ENCODE measurements around the gene TOM1L2.
"Not testable (repeated sequence)": the region's sequence is repeated elsewhere in the genome, so short reads cannot be mapped to it uniquely, and the experiment has no call there.

TOM1L2 gene

GRCh38 chr17:17815436-17816200 lies 156.6 kb downstream of the TOM1L2 start:
- no peak for DNase-seq

DNA sequence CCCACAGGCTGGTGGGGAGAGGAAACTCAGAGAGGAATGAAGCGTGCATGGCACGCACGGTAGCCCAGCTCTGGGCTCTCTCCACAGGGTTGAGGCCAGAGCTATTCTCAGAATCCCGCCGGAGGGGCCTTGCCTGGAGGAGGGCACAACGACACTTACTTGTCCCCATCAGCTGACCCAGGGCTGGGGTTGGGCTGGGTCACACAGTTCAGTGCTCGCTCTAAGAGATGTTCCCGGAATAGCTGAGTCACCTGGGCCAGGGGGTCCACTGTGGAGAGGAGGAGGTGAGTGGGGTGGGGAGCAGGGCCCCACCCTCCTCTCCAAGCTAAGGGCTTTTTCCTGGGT lies 157.2 kb downstream of the TOM1L2 start:
- DNase-seq = no peak

- no peak for DNase-seq
These were observed 157.8 kb downstream of the TOM1L2 start for GRCh38 chr17:17814162-17815061.

DNA sequence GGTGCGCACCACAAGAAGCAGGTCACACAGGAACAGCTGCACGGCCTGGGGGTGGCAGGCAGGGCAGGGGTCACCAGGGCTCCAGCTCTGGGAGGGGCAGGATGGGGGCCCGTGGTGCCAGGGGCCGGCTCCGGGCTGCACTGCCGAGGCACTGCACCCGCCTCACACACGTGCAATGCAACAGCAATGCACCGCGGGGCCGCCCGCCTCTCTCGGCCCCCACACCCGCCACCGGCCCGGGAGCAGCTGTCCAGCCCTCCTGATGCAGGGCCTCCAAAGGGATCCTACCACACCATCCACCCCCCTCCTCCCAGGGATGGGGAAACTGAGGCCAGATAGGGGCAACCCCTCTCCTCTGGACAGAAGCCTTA lies 158.5 kb downstream of the TOM1L2 start:
- DNase-seq = no peak

- no peak for DNase-seq
These were observed 159.0 kb downstream of the TOM1L2 start for GRCh38 chr17:17813055-17813724.

DNA sequence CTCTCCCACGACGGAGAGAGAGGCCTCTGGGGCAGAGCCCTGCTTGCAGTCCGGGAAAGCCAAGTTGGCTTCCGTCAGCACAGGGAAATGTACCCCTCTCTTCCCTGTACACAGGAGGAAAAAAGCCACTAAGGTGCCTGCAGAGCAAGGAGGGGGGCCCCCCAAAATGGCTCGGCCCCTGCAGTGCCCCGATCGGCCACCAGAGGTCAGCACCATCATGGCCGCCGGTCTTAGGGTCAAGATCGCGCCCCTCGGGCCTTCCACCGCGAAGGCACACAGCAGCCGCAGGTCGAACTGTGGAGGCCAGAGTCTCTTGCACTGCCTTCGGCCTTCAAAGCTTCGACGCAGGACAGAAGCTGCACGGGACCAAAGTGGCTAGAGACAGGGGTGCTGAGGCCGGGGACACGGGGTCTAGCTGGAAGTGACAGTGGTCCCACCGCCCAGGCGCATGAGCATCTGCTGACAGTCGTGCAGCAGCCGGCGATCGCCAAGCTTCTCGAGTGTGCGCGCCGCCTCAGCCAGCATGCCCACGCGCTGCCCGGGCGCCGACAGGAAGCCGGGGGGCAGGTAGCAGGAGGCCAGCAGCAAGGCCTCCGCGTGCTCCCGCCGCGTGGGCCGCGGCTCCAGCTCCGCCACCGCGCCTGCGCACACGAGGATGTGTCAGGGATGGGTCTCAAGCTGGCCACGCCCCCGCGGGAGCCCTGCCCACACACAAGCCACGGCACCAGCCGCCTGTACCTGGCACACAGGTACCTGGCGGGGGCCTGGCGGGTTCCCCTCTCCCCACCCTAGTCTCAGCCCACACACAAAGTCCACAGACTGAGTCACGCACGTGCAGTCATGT lies 159.8 kb downstream of the TOM1L2 start:
- DNase-seq = peak; percentile 40

GRCh38 chr17:17811381-17812210 lies 160.6 kb downstream of the TOM1L2 start:
- peak; percentile 29 for DNase-seq

- DNase-seq = no peak
These were observed 161.3 kb downstream of the TOM1L2 start for GRCh38 chr17:17810895-17811248.

DNA sequence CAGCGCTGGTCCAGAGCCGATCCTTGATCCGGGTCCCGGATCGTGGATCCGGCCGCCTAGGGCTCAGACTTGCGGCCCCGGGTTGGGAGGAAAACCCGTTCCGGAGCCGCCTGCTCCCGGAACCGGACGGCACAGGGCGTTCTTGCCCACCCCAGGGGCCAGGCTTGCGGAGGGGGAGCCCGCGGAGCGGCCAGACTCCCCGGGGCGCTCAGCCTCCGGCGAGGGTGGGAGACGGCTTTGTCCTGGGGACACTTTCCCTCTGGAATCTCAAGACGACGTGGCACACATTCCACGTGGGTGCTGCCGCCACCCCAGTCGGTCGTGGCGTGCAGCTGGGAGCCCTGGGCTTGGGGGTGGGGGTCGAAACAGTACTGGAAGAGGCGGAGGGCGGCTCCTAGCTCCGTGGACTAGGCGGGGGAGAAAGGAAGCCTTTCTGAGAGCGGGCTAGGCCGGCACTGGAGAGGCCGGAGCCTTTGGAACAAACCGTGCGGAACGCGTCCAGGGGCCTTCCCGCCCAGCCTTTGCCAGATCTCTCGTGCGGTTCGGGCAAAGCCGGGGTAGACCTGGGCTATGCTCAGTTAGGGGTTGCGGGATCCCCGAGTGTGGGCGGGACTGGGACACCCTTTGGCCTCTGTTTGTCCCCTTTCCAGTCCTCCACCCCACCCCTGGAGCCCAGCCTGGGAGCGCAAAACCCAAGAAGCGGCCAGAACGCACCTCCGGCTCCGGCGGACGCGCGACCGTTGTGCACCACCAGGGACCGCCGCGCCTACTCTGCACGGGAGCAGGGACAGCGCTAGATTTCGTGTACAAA lies 161.9 kb downstream of the TOM1L2 start:
- peak; percentile 65 for DNase-seq

- DNase-seq = no peak
These were observed 162.6 kb downstream of the TOM1L2 start for GRCh38 chr17:17809531-17810083.

GRCh38 chr17:17808706-17809432 lies 163.3 kb downstream of the TOM1L2 start:
- peak; percentile 33 for DNase-seq

GRCh38 chr17:17808200-17808599 lies 164.0 kb downstream of the TOM1L2 start:
- not testable (repeated sequence) for DNase-seq

- DNase-seq = no peak
These were observed 164.8 kb downstream of the TOM1L2 start for GRCh38 chr17:17807440-17807839.

DNA sequence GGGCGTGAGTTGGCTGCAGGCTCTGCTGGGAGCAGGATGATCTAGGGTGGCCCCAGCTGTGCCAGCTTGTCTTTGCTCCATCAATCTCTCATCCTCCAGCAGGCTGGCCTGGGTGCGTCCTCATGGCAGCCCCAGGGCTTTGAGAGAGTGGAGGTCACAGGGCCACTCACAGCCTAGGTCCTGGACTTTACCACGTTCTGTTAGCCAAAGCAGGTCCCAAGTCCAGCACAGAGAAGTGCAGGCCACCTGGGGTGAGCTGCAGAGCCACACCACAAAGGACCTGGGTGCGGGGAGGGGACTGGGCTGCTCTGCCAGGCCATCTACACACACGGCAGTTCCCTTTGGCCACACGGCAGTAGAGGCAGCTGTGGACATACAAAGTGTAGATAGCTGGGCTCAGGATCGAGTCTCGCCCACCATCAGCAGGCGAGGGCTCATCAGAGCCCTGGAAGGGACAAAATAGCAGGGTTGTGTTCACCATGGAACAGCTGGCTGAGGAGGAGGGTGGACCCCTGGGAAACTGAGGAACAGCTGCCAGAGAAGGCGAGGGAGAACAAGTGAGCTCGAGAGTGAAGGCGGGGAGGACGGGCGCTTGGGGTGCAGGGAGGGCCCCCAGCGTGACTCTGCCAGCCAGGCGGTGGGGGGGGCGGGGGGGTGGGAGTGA lies 165.5 kb downstream of the TOM1L2 start:
- no peak for DNase-seq

- DNase-seq = no peak
These were observed 166.2 kb downstream of the TOM1L2 start for GRCh38 chr17:17806035-17806434.

GRCh38 chr17:17805575-17805974 lies 166.6 kb downstream of the TOM1L2 start:
- no peak for DNase-seq

DNA sequence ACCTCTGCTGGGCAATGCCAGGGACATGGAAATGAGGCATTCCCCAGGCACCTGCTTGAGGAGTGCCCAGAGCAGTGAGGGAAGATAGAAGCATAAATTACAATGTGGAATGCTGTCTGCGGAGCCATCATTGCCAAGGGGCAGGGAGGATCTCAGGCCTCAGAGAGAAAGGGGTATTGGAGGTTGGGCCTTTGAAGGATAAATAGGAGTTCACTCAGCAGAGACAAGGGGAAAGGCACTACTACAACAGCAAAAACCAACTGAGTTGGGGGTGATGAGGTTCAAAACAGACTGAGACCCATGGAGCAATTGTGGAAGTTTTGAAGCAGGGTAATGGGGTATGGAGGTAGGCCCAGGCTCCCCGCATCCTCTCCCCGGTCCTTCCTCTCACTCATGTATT lies 168.2 kb downstream of the TOM1L2 start:
- DNase-seq = no peak

- no peak for DNase-seq
These were observed 170.3 kb downstream of the TOM1L2 start for GRCh38 chr17:17801800-17802481.

All from fibroblast of upper back skin (primary cell).